Activated T-cell treated with anti-CD3 and anti-CD28 coated beads, Interleukin-2, amount 50 U/mL, for 24 hours (primary cell): Measurements from ENCODE around the gene YY1AP1.
"Not testable (repeated sequence)": the region's sequence is repeated elsewhere in the genome, so short reads cannot be mapped to it uniquely, and the experiment has no call there.

Experiments used
- DNase-seq: peaks from one replicate; pipeline ENCODE4 v3.0.0-alpha.2; 2020
- H3K27ac Mint-ChIP-seq: 2 replicates; pipeline ENCODE4 v1.8.0; 2020; ENCODE audit warnings: mild to moderate bottlenecking, mixed read lengths
- H3K27me3 Mint-ChIP-seq: 2 replicates; pipeline ENCODE4 v1.8.0; 2020; ENCODE audit warnings: mixed read lengths
- H3K36me3 Mint-ChIP-seq: 2 replicates; pipeline ENCODE4 v1.8.0; 2020; ENCODE audit warnings: low read depth, mixed read lengths
- H3K4me1 Mint-ChIP-seq: 2 replicates; pipeline ENCODE4 v1.8.0; 2020; ENCODE audit warnings: low read depth, mixed read lengths
- H3K4me3 Mint-ChIP-seq: 2 replicates; pipeline ENCODE4 v1.8.0; 2020; ENCODE audit warnings: mild to moderate bottlenecking, moderate library complexity, mixed read lengths
- H3K9me3 Mint-ChIP-seq: 2 replicates; pipeline ENCODE4 v1.8.0; 2020; ENCODE audit warnings: mixed read lengths

The YY1AP1 gene

DNA sequence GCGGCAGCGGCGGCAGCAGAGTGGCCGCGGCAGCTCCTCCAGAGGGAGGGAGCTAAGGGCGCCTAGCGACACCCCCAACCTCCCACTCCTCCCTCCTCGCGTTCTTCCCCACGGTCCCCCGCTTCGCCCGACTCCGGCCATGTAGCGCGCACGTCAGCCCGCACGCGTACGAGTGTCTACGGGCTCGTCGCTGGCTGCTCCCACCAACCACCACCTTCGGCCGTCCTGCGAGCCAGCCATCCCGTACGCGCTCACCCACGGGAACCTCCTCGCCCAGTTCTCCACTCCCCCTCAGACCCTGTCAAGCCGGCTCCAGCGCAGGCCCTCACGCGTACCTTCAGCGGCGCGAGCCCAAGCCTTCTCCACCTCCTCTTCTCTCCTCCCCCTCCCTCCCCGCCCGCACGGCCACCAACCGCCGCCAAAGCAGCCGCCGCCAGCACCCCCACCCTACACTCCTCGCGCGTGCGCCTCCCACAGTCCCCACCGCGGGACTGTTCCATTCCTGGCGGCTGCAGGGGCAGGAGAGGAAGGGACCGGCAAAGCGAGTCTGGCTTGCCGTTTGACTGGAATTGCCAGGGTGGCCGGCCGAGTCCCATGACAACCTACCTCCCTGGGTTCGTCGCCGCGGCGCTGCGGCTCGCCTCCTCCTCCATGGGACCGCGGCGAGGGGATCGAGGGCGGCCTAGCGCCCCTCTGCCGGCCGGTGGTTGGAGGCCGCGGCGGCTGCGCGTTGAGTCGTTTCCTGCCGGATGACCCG is at the start of gene YY1AP1:
YY1AP1 (minus strand) TSS at position 451 of the 757 bp plus-strand sequence. CDS start 8,338 bp downstream, outside the sequence.
- no peaks in the 10 kb centered on the region for H3K9me3 Mint-ChIP-seq
- H3K4me1 Mint-ChIP-seq, result peaks cover 59% of the 10 kb centered on the region
- peak; percentile 96 for DNase-seq
- peak within 1 kb of the TSS; percentile 97 for H3K4me3 Mint-ChIP-seq
- H3K27me3 Mint-ChIP-seq, result no peaks in the 10 kb centered on the region
- H3K36me3 Mint-ChIP-seq, result peaks cover 78% of the 10 kb centered on the region
- H3K27ac Mint-ChIP-seq, result peak within 1 kb of the TSS; percentile 97

DNA sequence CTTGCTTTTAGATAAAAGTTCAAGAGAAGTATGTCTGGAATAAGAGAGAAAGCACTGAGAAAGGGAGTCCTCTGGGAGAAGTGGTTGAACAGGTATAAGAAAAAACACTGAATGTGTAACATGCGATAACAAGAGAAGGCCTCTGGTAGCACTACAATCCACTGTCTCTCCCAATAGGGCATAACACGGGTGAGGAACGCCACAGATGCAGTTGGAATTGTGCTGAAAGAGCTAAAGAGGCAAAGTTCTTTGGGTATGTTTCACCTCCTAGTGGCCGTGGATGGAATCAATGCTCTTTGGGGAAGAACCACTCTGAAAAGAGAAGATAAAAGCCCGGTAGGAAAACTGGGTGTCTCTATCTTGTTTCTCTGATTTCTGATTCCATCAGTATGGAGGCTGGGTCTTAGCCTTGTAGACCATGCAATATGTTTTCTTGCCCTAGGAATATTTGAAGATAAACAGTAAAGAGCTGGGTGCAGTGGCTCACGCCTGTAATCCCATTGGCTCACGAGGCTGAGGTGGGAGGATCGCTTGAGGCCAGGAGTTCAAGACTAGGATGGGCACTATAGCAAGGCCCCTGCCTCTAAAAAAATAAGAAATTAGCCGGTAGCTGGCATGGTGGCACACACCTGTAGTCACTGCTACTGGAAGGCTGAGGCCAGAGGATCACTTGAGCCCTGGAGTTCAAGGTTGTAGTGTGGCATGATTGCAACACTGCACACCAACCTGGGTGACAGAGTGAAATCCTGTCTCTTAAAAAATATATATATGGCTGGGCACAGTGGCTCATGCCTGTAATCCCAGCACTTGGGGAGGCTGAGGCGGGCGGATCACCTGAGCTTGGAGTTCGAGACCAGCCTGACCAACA is 40.7 kb upstream of the YY1AP1 start:
- H3K27me3 Mint-ChIP-seq, result no peaks in the 10 kb centered on the region
- DNase-seq, result no peak
- H3K27ac Mint-ChIP-seq, result peak overlapping the region; percentile 11

DNA sequence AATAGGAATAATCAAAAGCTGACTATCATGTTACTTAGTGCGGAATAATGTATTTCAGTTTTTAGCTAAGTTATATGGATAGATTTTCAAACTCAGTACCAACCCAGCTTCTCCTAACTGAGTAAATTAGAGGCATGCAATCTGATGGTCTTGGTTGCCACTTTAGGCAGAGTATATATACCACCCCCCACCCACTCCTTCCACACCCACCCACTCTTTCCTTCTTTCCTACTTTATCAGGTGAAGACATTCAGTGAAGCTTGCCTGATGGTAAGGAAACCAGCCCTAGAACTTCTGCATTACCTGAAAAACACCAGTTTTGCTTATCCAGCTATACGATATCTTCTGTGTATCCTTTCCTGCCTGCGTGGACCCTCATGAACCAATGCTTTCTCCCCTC is 36.6 kb upstream of the YY1AP1 start:
- Mint-ChIP-seq H3K36me3 (peaks cover 75% of the 10 kb centered on the region), H3K9me3 (no peaks in the 10 kb centered on the region), H3K4me3 (no peak overlapping the region), H3K4me1 (no peaks in the 10 kb centered on the region), H3K27ac (no peak overlapping the region), H3K27me3 (no peaks in the 10 kb centered on the region)
- no peak for DNase-seq

More for the DNA sequence above, 40.7 kb upstream of the YY1AP1 start:
- Mint-ChIP-seq H3K9me3 (no peaks in the 10 kb centered on the region), H3K4me3 (no peak overlapping the region), H3K36me3 (peaks cover 84% of the 10 kb centered on the region), H3K4me1 (no peaks in the 10 kb centered on the region)

DNA sequence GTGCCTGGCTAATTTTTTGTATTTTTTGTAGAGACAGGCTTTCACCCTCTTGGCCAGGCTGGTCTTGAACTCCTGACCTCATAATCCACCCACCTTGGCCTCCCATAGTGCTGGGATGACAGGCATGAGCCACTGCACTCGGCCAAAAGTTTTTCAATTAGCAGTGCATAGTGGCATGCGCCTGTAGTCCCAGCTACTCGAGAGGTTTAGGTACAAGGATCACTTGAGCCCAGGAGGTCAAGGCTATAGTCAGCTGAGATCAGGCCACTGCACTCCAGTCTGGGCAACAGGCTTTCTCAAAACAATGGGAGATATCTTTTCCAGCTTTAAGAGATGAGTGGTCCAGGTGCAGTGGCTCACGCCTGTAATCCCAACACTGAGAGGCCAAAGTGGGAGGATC is 31.1 kb upstream of the YY1AP1 start:
- Mint-ChIP-seq H3K27ac (no peak overlapping the region), H3K9me3 (no peaks in the 10 kb centered on the region), H3K4me3 (no peak overlapping the region), H3K36me3 (peaks cover 82% of the 10 kb centered on the region), H3K27me3 (no peaks in the 10 kb centered on the region), H3K4me1 (peaks cover 14% of the 10 kb centered on the region)
- DNase-seq, result no peak

- H3K9me3 Mint-ChIP-seq, H3K27me3 Mint-ChIP-seq, H3K27ac Mint-ChIP-seq, H3K4me3 Mint-ChIP-seq, DNase-seq: not testable (repeated sequence)
- Mint-ChIP-seq H3K36me3 (peaks cover 89% of the 10 kb centered on the region), H3K4me1 (peaks cover 14% of the 10 kb centered on the region)
Observed at GRCh38 chr1:155718524-155719115, 30.0 kb upstream of the YY1AP1 start.

DNA sequence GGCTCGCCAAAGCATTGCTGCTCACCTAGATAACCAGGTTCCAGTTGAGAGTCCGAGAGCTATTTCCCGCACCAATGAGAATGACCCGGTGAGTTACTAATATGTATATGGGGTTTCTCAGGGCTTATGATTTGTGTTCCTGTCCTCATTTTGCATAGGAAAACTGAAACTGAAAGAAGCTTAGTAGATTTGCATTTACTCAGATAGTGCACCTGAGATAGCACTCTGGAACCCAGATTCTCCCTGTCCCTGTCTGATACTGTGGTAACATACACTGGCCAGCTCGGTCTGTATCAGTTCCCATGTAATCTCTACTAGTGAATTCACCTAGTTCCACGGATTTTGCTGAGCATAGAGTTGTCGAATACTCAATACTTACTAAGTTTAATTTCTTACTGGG is 28.5 kb upstream of the YY1AP1 start:
- Mint-ChIP-seq H3K4me1 (peaks cover 14% of the 10 kb centered on the region), H3K27me3 (no peaks in the 10 kb centered on the region), H3K4me3 (no peak overlapping the region), H3K9me3 (no peaks in the 10 kb centered on the region), H3K36me3 (peaks cover 93% of the 10 kb centered on the region), H3K27ac (peak overlapping the region; percentile 35)
- no peak for DNase-seq

DNA sequence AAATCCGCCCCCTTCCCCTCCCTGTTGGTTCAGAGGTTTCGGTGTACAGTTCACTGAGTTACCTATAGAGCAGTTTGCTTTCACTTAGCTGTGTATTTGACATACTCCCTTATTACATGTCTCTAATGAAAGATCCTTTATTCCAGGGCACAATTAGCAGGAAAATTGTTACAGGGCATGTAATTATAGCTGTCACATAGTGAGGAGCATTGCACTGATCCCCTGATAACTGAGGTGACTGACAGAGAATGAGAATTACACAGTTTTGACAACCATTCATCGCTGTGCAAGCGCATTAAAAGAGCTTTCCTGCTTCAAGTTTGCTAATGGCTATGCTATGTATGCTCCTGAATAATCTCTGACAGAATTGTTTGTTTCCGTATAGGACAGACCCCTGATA is 27.2 kb upstream of the YY1AP1 start:
- peak overlapping the region; percentile 44 for H3K27ac Mint-ChIP-seq
- no peaks in the 10 kb centered on the region for H3K27me3 Mint-ChIP-seq
- DNase-seq, result no peak
- H3K4me3 Mint-ChIP-seq, result no peak overlapping the region
- H3K4me1 Mint-ChIP-seq, result peaks cover 14% of the 10 kb centered on the region
- peaks cover 92% of the 10 kb centered on the region for H3K36me3 Mint-ChIP-seq
- H3K9me3 Mint-ChIP-seq, result no peaks in the 10 kb centered on the region

DNA sequence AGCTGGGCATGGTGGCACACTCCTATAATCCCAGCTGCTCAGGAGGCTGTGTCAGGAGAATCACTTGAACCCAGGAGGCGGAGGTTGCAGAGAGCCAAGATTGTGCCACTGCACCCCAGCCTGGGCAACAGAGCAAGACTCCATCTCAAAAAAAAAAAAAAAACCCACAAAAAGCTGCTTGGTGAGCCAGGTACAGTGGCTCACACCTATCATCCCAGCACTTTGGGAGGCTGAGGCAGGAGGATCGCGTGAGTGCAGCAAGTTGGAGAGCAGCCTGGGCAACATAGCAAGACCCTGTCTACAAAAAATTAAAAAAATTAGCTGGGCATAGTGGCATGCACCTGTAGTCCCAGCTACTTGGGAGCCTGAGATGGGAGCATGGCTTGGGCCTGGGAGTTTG is 26.5 kb upstream of the YY1AP1 start:
- H3K36me3 Mint-ChIP-seq, result peaks cover 91% of the 10 kb centered on the region
- not testable (repeated sequence) for H3K9me3 Mint-ChIP-seq
- peak overlapping the region; percentile 44 for H3K27ac Mint-ChIP-seq

GRCh38 chr1:155713075-155713474 is 24.5 kb upstream of the YY1AP1 start:
- Mint-ChIP-seq H3K4me3 (no peak overlapping the region), H3K27me3 (no peaks in the 10 kb centered on the region), H3K9me3 (no peaks in the 10 kb centered on the region), H3K27ac (no peak overlapping the region), H3K36me3 (peaks cover 90% of the 10 kb centered on the region), H3K4me1 (peaks cover 14% of the 10 kb centered on the region)
- no peak for DNase-seq

More for the DNA sequence above, 26.5 kb upstream of the YY1AP1 start:
- not testable (repeated sequence) for H3K4me3 Mint-ChIP-seq, DNase-seq, H3K27me3 Mint-ChIP-seq
- peaks cover 14% of the 10 kb centered on the region for H3K4me1 Mint-ChIP-seq

DNA sequence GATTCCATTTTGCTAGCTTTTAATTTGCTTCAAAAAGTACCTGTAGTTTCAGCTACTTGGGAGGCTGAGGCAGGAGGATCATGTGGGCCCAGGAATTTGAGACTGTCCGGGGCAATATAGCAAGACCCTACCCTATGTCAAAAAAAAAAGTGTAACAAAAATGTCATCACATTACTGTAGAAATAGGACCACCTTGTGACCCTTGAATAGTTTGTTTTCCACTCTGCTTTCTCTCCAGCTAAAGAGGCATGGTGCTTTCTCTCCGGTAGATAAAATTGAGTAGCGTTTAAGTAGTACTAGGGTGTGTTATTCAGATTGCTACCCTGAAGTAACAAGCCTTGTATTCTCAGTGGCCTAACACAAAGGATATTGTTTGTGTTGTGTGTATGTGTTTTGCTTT is 24.1 kb upstream of the YY1AP1 start:
- DNase-seq, H3K27ac Mint-ChIP-seq, H3K27me3 Mint-ChIP-seq, H3K9me3 Mint-ChIP-seq, H3K4me3 Mint-ChIP-seq: not testable (repeated sequence)
- peaks cover 16% of the 10 kb centered on the region for H3K4me1 Mint-ChIP-seq
- H3K36me3 Mint-ChIP-seq, result peaks cover 89% of the 10 kb centered on the region

GRCh38 chr1:155711457-155711856 is 22.9 kb upstream of the YY1AP1 start:
- peaks cover 80% of the 10 kb centered on the region for H3K36me3 Mint-ChIP-seq
- not testable (repeated sequence) for H3K27me3 Mint-ChIP-seq, H3K4me3 Mint-ChIP-seq, H3K27ac Mint-ChIP-seq, H3K9me3 Mint-ChIP-seq, DNase-seq
- H3K4me1 Mint-ChIP-seq, result peaks cover 12% of the 10 kb centered on the region

GRCh38 chr1:155709391-155709790 is 20.8 kb upstream of the YY1AP1 start:
- Mint-ChIP-seq H3K4me3 (no peak overlapping the region), H3K27me3 (no peaks in the 10 kb centered on the region), H3K36me3 (peaks cover 70% of the 10 kb centered on the region), H3K4me1 (peaks cover 18% of the 10 kb centered on the region), H3K9me3 (no peaks in the 10 kb centered on the region), H3K27ac (no peak overlapping the region)
- DNase-seq, result no peak

DNA sequence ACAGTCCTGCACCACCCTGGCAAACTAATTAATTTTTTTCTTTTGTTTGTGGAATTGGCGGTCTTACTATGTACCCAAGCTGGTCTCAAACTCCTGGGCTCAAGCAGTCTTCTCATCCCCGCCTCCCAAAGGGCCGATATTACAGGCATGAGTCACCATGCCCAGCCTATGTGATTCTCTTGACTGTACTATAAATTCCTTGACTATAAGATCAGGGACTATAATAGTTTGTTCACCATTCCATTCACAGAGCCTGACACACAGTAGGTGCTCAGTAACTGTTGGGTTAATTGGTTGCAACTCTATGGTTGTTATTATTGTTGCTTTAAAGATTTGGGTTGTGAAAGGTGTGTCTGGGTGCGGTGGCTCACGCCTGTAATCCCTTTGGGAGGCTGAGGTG is 17.6 kb upstream of the YY1AP1 start:
- no peaks in the 10 kb centered on the region for H3K9me3 Mint-ChIP-seq
- no peak overlapping the region for H3K27ac Mint-ChIP-seq
- no peak overlapping the region for H3K4me3 Mint-ChIP-seq
- peaks cover 35% of the 10 kb centered on the region for H3K4me1 Mint-ChIP-seq
- H3K36me3 Mint-ChIP-seq, result peaks cover 56% of the 10 kb centered on the region
- no peak for DNase-seq
- H3K27me3 Mint-ChIP-seq, result no peaks in the 10 kb centered on the region

DNA sequence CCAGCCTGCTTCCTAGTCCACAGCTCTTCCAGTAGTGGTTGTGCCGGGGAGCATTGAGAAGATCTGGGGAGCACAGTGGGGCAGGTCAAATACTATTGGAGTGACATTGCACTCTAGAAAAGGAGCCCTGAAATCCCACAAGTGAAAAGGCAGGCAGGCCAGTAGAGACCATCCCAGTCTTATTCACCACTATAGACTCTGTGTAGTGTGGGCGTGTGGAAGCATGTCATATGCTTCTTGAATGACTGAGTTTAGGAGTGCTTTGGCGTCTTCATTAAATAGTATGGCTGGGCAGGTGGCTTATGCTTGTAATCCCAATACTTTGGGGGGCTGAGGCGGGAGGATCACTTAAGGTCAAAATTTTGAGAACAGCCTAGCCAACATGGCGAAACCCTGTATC is 15.8 kb upstream of the YY1AP1 start:
- H3K9me3 Mint-ChIP-seq, H3K4me3 Mint-ChIP-seq, H3K27me3 Mint-ChIP-seq, DNase-seq: not testable (repeated sequence)
- Mint-ChIP-seq H3K27ac (peak overlapping the region; percentile 40), H3K36me3 (peaks cover 51% of the 10 kb centered on the region), H3K4me1 (peaks cover 39% of the 10 kb centered on the region)
